Caco-2 (cell line): Measurements from ENCODE around the gene NFIA. TPM values are rescaled to one million over a fixed set of nuclear protein-coding genes. Genes with fewer than 3 reads are reported as not detected.

Experiments
- BruUV-seq: library from RNA; stranded (reverse); fragments of 400-500 nt; replicated peaks from 2 replicates; lab custom pipeline; 2021; lab: Mats Ljungman, UMichigan
- CTCF ChIA-PET: fragments of 300-600 bp; sonication (Branson Sonifier 250); formaldehyde crosslinking; loops from one replicate; lab custom pipeline; 2022; ENCODE audit warnings: antibody characterized with exemption; lab: Charles Lee
- POLR2A ChIA-PET: fragments of 300-600 bp; sonication (Branson Sonifier 250); formaldehyde crosslinking; loops from one replicate; lab custom pipeline; 2022; ENCODE audit warnings: antibody characterized with exemption; lab: Charles Lee
- DNase-seq, 2 experiments: peaks; one replicate each; pipeline versions ENCODE4 v3.0.0 to v3.0.0-alpha.2; 2020 to 2022
- H3K27me3 ChIP-seq: replicated peaks from 2 replicates; pipeline ENCODE4 v1.6.0; 2011; ENCODE audit warnings: low read length; ENCODE audit not compliant: control insufficient read depth, insufficient read depth
- H3K36me3 ChIP-seq: 2 replicates; pipeline ENCODE4 v1.5.1; 2011; ENCODE audit warnings: low read length; ENCODE audit not compliant: control insufficient read depth, insufficient read depth
- H3K4me1 ChIP-seq: fragments of 250-450 bp; sonication (Bioruptor Pico); 2 replicates; pipeline ENCODE4 v1.5.1; 2020; ENCODE audit warnings: mild to moderate bottlenecking
- H3K4me3 ChIP-seq: 2 replicates; pipeline ENCODE4 v1.5.1; 2011; ENCODE audit warnings: low read depth, mild to moderate bottlenecking, control low read depth, low read length
- H3K9me3 ChIP-seq: fragments of 250-450 bp; sonication (Bioruptor Pico); 2 replicates; pipeline ENCODE4 v1.5.1; 2020; ENCODE audit warnings: mild to moderate bottlenecking, moderate library complexity
- H3K27ac Mint-ChIP-seq: one replicate; pipeline ENCODE4 v1.8.0; 2022; ENCODE audit warnings: mixed read lengths; ENCODE audit not compliant: unreplicated experiment
- H3K27me3 Mint-ChIP-seq: one replicate; pipeline ENCODE4 v1.8.0; 2022; ENCODE audit warnings: mixed read lengths; ENCODE audit not compliant: insufficient read depth, unreplicated experiment
- H3K36me3 Mint-ChIP-seq: one replicate; pipeline ENCODE4 v1.8.0; 2022; ENCODE audit warnings: mild to moderate bottlenecking, mixed read lengths; ENCODE audit not compliant: insufficient read depth, unreplicated experiment
- H3K4me1 Mint-ChIP-seq: one replicate; pipeline ENCODE4 v1.8.0; 2022; ENCODE audit warnings: low read depth, mixed read lengths; ENCODE audit not compliant: unreplicated experiment
- H3K4me3 Mint-ChIP-seq: one replicate; pipeline ENCODE4 v1.8.0; 2022; ENCODE audit warnings: mild to moderate bottlenecking, moderate library complexity, mixed read lengths; ENCODE audit not compliant: unreplicated experiment
- H3K9me3 Mint-ChIP-seq: one replicate; pipeline ENCODE4 v1.8.0; 2022; ENCODE audit warnings: mixed read lengths; ENCODE audit not compliant: unreplicated experiment
- intact Hi-C: fragments of 100-400 bp; cut with micrococcal nuclease; formaldehyde crosslinking; loops from one replicate; pipeline ENCODE4 v1.10.0; 2022; ENCODE audit not compliant: unreplicated experiment
- total RNA-seq: library from RNA; stranded (reverse); gene quantifications from 2 replicates; pipeline ENCODE4 v1.2.3, GENCODE V29; 2022
- TF ChIP-seq, protein P1 (sequence below), 2 experiments: fragments of 200-600 bp in 1 of 2; IDR thresholded peaks; 1 replicate in 1 of 2; 2 replicates in 1 of 2; pipeline versions ENCODE4 v1.5.1 to v1.8.0; 2011 to 2022; ENCODE audit warnings: antibody characterized with exemption in 1 of 2, control low read depth in 1 of 2, inconsistent platforms in 1 of 2, low read depth in 1 of 2, low read length in 1 of 2, mild to moderate bottlenecking in 1 of 2, moderate library complexity in 1 of 2; ENCODE audit not compliant: insufficient read depth in 1 of 2, severe bottlenecking in 1 of 2, unreplicated experiment in 1 of 2

NFIA gene
- total RNA-seq, 1 experiment from 2014 or later, result 1.4 TPM

DNA sequence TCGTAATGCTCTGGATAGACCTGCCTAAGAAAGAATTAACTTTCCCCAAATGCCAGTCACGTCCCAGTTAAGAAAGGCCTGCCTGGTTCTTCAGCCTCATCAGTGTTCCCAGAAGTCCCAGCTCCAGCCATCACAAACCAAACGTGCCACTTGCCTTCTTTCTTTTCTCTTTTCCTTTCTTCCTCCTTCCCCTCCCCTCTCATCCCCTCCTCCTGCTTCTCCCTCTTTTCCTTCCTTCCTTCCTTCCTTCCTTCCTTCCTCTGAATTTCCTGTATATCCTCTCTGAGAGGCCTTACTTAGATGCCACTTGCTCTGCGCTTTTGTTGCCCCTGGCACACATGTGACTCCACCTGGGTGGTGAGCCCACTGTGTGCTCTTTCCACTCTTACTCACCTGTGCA is 228.2 kb downstream of the NFIA start:
- Histone ChIP-seq H3K36me3 (no peaks in the 10 kb centered on the region), H3K4me3 (no peak overlapping the region), H3K9me3 (no peaks in the 10 kb centered on the region), H3K4me1 (no peaks in the 10 kb centered on the region), H3K27me3 (no peaks in the 10 kb centered on the region)
- TF ChIP-seq, protein P1, sequence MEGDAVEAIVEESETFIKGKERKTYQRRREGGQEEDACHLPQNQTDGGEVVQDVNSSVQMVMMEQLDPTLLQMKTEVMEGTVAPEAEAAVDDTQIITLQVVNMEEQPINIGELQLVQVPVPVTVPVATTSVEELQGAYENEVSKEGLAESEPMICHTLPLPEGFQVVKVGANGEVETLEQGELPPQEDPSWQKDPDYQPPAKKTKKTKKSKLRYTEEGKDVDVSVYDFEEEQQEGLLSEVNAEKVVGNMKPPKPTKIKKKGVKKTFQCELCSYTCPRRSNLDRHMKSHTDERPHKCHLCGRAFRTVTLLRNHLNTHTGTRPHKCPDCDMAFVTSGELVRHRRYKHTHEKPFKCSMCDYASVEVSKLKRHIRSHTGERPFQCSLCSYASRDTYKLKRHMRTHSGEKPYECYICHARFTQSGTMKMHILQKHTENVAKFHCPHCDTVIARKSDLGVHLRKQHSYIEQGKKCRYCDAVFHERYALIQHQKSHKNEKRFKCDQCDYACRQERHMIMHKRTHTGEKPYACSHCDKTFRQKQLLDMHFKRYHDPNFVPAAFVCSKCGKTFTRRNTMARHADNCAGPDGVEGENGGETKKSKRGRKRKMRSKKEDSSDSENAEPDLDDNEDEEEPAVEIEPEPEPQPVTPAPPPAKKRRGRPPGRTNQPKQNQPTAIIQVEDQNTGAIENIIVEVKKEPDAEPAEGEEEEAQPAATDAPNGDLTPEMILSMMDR (IDR thresholded peaks at IDR 0.05; ENCODE audit: insufficient read depth in 1 of 2, low read depth in 1 of 2, low read length in 1 of 2, severe bottlenecking in 1 of 2, unreplicated experiment in 1 of 2), result no peak
- H3K27me3 Mint-ChIP-seq, result peaks cover 3% of the 10 kb centered on the region
- no peaks in the 10 kb centered on the region for H3K36me3 Mint-ChIP-seq
- H3K4me1 Mint-ChIP-seq, result no peaks in the 10 kb centered on the region
- H3K9me3 Mint-ChIP-seq, result no peaks in the 10 kb centered on the region
- no TSS peak for BruUV-seq
- no peak overlapping the region for H3K27ac Mint-ChIP-seq
- ChIA-PET POLR2A (no interaction called here), CTCF (no interaction called here)
- no peak for DNase-seq
- H3K4me3 Mint-ChIP-seq, result no peak overlapping the region
- intact Hi-C loops, result no loop called here

DNA sequence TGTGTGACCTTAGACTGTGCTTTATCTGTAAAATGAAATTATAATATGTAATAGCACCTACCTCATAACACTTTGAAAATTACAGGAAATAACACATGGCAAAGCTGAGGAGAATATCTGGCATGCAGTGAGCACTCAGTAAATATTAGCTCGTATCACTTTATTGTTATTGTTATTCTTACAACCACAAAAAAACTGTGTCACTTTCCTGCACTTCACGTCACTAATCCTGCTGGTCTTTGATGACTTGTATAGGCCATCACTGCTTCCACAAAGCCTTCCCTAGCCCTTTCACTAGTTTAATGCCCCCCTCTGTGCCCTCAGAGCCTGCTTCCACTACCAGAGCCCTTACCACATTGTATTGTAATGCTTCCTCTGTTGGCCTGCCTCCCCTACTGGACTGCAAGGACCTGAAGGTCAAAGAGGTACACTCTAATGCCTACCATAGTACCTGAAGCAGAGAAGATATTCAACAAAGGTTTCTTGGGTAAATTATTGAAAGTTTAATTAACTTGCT is 231.6 kb downstream of the NFIA start:
- CTCF ChIA-PET, result no interaction called here
- POLR2A ChIA-PET, result no interaction called here
- H3K36me3 Mint-ChIP-seq, result no peaks in the 10 kb centered on the region

DNA sequence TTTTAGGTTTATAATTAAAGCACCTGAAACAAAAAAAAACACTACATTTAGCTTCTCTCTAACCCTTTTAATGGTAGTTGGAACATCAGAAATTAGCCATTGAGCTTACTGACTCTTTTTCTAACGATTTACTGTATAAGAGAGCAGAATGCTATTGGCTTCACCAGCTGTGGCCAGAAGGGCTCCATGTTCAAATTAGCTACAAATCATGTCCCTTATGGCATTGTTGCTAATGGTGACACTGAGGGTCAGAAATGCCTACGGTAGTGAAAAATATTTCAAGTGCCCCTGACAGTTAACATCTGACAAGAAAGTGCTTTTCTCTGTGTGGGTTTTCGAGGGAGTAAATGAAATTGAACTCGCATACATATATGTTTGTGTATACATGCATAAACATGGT is 232.7 kb downstream of the NFIA start:
- Mint-ChIP-seq H3K27me3 (no peaks in the 10 kb centered on the region), H3K4me3 (no peak overlapping the region), H3K27ac (no peak overlapping the region), H3K4me1 (peaks cover 9% of the 10 kb centered on the region), H3K9me3 (no peaks in the 10 kb centered on the region), H3K36me3 (no peaks in the 10 kb centered on the region)
- no peaks in the 10 kb centered on the region for H3K27me3 ChIP-seq
- POLR2A ChIA-PET, result no interaction called here
- TF ChIP-seq, protein P1 (IDR thresholded peaks at IDR 0.05; ENCODE audit: insufficient read depth in 1 of 2, low read depth in 1 of 2, low read length in 1 of 2, severe bottlenecking in 1 of 2, unreplicated experiment in 1 of 2), result no peak
- intact Hi-C loops, result no loop called here
- no peaks in the 10 kb centered on the region for H3K36me3 ChIP-seq
- H3K4me3 ChIP-seq, result no peak overlapping the region
- BruUV-seq, result no TSS peak
- no peaks in the 10 kb centered on the region for H3K9me3 ChIP-seq
- CTCF ChIA-PET, result no interaction called here
- no peaks in the 10 kb centered on the region for H3K4me1 ChIP-seq
- no peak for DNase-seq

More for the DNA sequence above, 231.6 kb downstream of the NFIA start:
- no peak overlapping the region for H3K27ac Mint-ChIP-seq
- no peak overlapping the region for H3K4me3 ChIP-seq
- no TSS peak for BruUV-seq
- intact Hi-C loops, result no loop called here
- TF ChIP-seq, protein P1 (IDR thresholded peaks at IDR 0.05; ENCODE audit: insufficient read depth in 1 of 2, low read depth in 1 of 2, low read length in 1 of 2, severe bottlenecking in 1 of 2, unreplicated experiment in 1 of 2), result no peak
- H3K36me3 ChIP-seq, result no peaks in the 10 kb centered on the region
- H3K27me3 ChIP-seq, result no peaks in the 10 kb centered on the region
- H3K4me1 Mint-ChIP-seq, result no peaks in the 10 kb centered on the region
- H3K9me3 ChIP-seq, result no peaks in the 10 kb centered on the region
- no peaks in the 10 kb centered on the region for H3K4me1 ChIP-seq
- H3K9me3 Mint-ChIP-seq, result no peaks in the 10 kb centered on the region
- H3K27me3 Mint-ChIP-seq, result peaks cover 1% of the 10 kb centered on the region
- no peak overlapping the region for H3K4me3 Mint-ChIP-seq
- no peak for DNase-seq
